Testis (tissue), 2 donors: ENCODE data around the gene UBAC1.

Experiments used
- POLR2A ChIP-seq: fragments of 450-650 bp; IDR thresholded peaks from one replicate; pipeline ENCODE4 v1.6.1; 2017; ENCODE audit warnings: antibody characterized with exemption, mild to moderate bottlenecking, moderate library complexity
- TF ChIP-seq, protein P1 (sequence below), 3 experiments: fragments of 450-650 bp in 2 of 3; fragments of 200-600 bp in 1 of 3; sonication (generic) in 1 of 3; IDR thresholded peaks; one replicate each; pipeline ENCODE4 v1.5.1; 2016 to 2019; ENCODE audit warnings: antibody characterized with exemption in 3 of 3, mild to moderate bottlenecking in 2 of 3, moderate library complexity in 1 of 3

GRCh38 chr9:135971892-135972291, 10.7 kb upstream of the UBAC1 start:
- no peak for TF ChIP-seq POLR2A
- TF ChIP-seq, protein P1, sequence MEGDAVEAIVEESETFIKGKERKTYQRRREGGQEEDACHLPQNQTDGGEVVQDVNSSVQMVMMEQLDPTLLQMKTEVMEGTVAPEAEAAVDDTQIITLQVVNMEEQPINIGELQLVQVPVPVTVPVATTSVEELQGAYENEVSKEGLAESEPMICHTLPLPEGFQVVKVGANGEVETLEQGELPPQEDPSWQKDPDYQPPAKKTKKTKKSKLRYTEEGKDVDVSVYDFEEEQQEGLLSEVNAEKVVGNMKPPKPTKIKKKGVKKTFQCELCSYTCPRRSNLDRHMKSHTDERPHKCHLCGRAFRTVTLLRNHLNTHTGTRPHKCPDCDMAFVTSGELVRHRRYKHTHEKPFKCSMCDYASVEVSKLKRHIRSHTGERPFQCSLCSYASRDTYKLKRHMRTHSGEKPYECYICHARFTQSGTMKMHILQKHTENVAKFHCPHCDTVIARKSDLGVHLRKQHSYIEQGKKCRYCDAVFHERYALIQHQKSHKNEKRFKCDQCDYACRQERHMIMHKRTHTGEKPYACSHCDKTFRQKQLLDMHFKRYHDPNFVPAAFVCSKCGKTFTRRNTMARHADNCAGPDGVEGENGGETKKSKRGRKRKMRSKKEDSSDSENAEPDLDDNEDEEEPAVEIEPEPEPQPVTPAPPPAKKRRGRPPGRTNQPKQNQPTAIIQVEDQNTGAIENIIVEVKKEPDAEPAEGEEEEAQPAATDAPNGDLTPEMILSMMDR (IDR thresholded peaks at IDR 0.05): no peak
